ENCODE data around the gene GPR161.

The GPR161 gene

GRCh38 chr1:168170564-168171508 is 34.1 kb upstream of the GPR161 start:
- Histone ChIP-seq H3K4me3 (ENCODE audit: low read length) (peak overlapping the region; percentile 4), H3K9ac (ENCODE audit: low read length) (peak overlapping the region; percentile 8; the same call in 1 of the 2 replicates), H3K9me3 (ENCODE audit: insufficient read depth, low read length) (no peaks in the 10 kb centered on the region), H2AFZ (ENCODE audit: low read depth, low read length) (peak overlapping the region; percentile 85), H3K4me2 (ENCODE audit: low read length) (peak overlapping the region; percentile 39), H3K27me3 (ENCODE audit: low read depth, low read length) (no peaks in the 10 kb centered on the region), H3K27ac (ENCODE audit: low read length) (peak overlapping the region; percentile 55), H3K36me3 (replicated peaks; ENCODE audit: low read depth, low read length) (no peaks in the 10 kb centered on the region), H4K20me1 (ENCODE audit: insufficient read depth, low read length) (no peaks in the 10 kb centered on the region), H3K79me2 (ENCODE audit: low read length) (no peaks in the 10 kb centered on the region), H3K4me1 (ENCODE audit: low read length) (peaks cover 16% of the 10 kb centered on the region)
- TF ChIP-seq EZH2phosphoT487 (IDR thresholded peaks at IDR 0.05; ENCODE audit: low read depth) (no peak), CTCF (IDR thresholded peaks at IDR 0.05; ENCODE audit: low read depth, low read length) (no peak)

- H3K4me1 ChIP-seq (ENCODE audit: low read length): peaks cover 40% of the 10 kb centered on the region
- no peak overlapping the region for H3K4me3 ChIP-seq (ENCODE audit: low read length)
- no peaks in the 10 kb centered on the region for H3K9me3 ChIP-seq (ENCODE audit: insufficient read depth, low read length)
- H2AFZ ChIP-seq (ENCODE audit: low read depth, low read length): no peak overlapping the region
- H3K27ac ChIP-seq (ENCODE audit: low read length): no peak overlapping the region
- no peaks in the 10 kb centered on the region for H3K79me2 ChIP-seq (ENCODE audit: low read length)
- peaks cover 4% of the 10 kb centered on the region for H3K36me3 ChIP-seq (replicated peaks; ENCODE audit: low read depth, low read length)
- H4K20me1 ChIP-seq (ENCODE audit: insufficient read depth, low read length): no peaks in the 10 kb centered on the region
- no peak overlapping the region for H3K9ac ChIP-seq (ENCODE audit: low read length)
- no peaks in the 10 kb centered on the region for H3K27me3 ChIP-seq (ENCODE audit: low read depth, low read length)
- no peak for TF ChIP-seq CTCF (IDR thresholded peaks at IDR 0.05; ENCODE audit: low read depth, low read length)
- TF ChIP-seq EZH2phosphoT487 (IDR thresholded peaks at IDR 0.05; ENCODE audit: low read depth): no peak
- no peak overlapping the region for H3K4me2 ChIP-seq (ENCODE audit: low read length)
Observed at GRCh38 chr1:168167806-168168205, 31.1 kb upstream of the GPR161 start.

GRCh38 chr1:168164771-168165170 is 28.0 kb upstream of the GPR161 start:
- Histone ChIP-seq H2AFZ (ENCODE audit: low read depth, low read length) (no peak overlapping the region), H4K20me1 (ENCODE audit: insufficient read depth, low read length) (no peaks in the 10 kb centered on the region), H3K79me2 (ENCODE audit: low read length) (no peaks in the 10 kb centered on the region), H3K27ac (ENCODE audit: low read length) (no peak overlapping the region), H3K9me3 (ENCODE audit: insufficient read depth, low read length) (peaks cover 8% of the 10 kb centered on the region), H3K4me2 (ENCODE audit: low read length) (no peak overlapping the region), H3K27me3 (ENCODE audit: low read depth, low read length) (no peaks in the 10 kb centered on the region), H3K4me1 (ENCODE audit: low read length) (peaks cover 34% of the 10 kb centered on the region), H3K4me3 (ENCODE audit: low read length) (no peak overlapping the region), H3K36me3 (replicated peaks; ENCODE audit: low read depth, low read length) (peaks cover 9% of the 10 kb centered on the region), H3K9ac (ENCODE audit: low read length) (no peak overlapping the region)
- TF ChIP-seq CTCF (IDR thresholded peaks at IDR 0.05; ENCODE audit: low read depth, low read length) (no peak), EZH2phosphoT487 (IDR thresholded peaks at IDR 0.05; ENCODE audit: low read depth) (no peak)

- H3K36me3 ChIP-seq (replicated peaks; ENCODE audit: low read depth, low read length): peaks cover 9% of the 10 kb centered on the region
- peaks cover 12% of the 10 kb centered on the region for H3K9me3 ChIP-seq (ENCODE audit: insufficient read depth, low read length)
- no peak overlapping the region for H3K4me3 ChIP-seq (ENCODE audit: low read length)
- H3K79me2 ChIP-seq (ENCODE audit: low read length): no peaks in the 10 kb centered on the region
- no peak overlapping the region for H3K27ac ChIP-seq (ENCODE audit: low read length)
- H3K9ac ChIP-seq (ENCODE audit: low read length): no peak overlapping the region
- 0 out of 2 replicates have a peak overlapping the region, but pooled peaks have one; percentile 2 for H3K4me2 ChIP-seq (ENCODE audit: low read length)
- H4K20me1 ChIP-seq (ENCODE audit: insufficient read depth, low read length): no peaks in the 10 kb centered on the region
- TF ChIP-seq CTCF (IDR thresholded peaks at IDR 0.05; ENCODE audit: low read depth, low read length): no peak
- no peak for TF ChIP-seq EZH2phosphoT487 (IDR thresholded peaks at IDR 0.05; ENCODE audit: low read depth)
- no peaks in the 10 kb centered on the region for H3K27me3 ChIP-seq (ENCODE audit: low read depth, low read length)
- H3K4me1 ChIP-seq (ENCODE audit: low read length): peaks cover 31% of the 10 kb centered on the region
- H2AFZ ChIP-seq (ENCODE audit: low read depth, low read length): no peak overlapping the region; the same call in 1 of the 2 replicates
Observed at GRCh38 chr1:168163670-168164069, 26.9 kb upstream of the GPR161 start.

All from OCI-LY3 (cell line).